B cell (primary cell): Measurements from ENCODE around the gene CD300H. TPM values are rescaled to one million over a fixed set of nuclear protein-coding genes. Genes with fewer than 3 reads are reported as not detected.
A peak's percentile ranks its signal among the peaks of the same experiment; 100 is the strongest.

Experiments used
- ATAC-seq: fragments of 200-7000 bp; cut with Tn5 transposase; one replicate; pipeline ENCODE4 v1.10.0; 2021; ENCODE audit warnings: low read depth, mild to moderate bottlenecking, moderate number of reproducible peaks, moderate library complexity
- CTCF ChIA-PET: fragments of 350-600 bp; sonication (Branson Sonifier 250); formaldehyde crosslinking; loops from one replicate; lab custom pipeline; 2021; ENCODE audit warnings: antibody characterized with exemption, inconsistent platforms; lab: Charles Lee
- POLR2A ChIA-PET: fragments of 350-600 bp; sonication (Branson Sonifier 250); formaldehyde crosslinking; loops from one replicate; lab custom pipeline; 2021; ENCODE audit warnings: antibody characterized with exemption; lab: Charles Lee
- DNase-seq: peaks from one replicate; pipeline ENCODE4 v3.0.0; 2013
- H2AFZ ChIP-seq: 2 replicates; pipeline ENCODE4 v1.6.1; 2012; ENCODE audit warnings: mild to moderate bottlenecking, low read depth, low read length; ENCODE audit not compliant: insufficient read depth, poor library complexity, severe bottlenecking
- H3K27ac ChIP-seq, 2 donors: 1 replicate in 1 of 2; 2 replicates in 1 of 2; pipeline ENCODE4 v1.5.1; 2012 to 2013; ENCODE audit warnings: low read length in 2 of 2, mild to moderate bottlenecking in 2 of 2, moderate library complexity in 1 of 2
- H3K27me3 ChIP-seq, 4 experiments: fragments of 200-600 bp in 1 of 4; sonication (generic) in 1 of 4; replicated peaks in 1 of 4; 1 replicate in 2 of 4; 2 replicates in 2 of 4; pipeline versions ENCODE4 v1.6.1 to v1.7.0; 2013 to 2016; ENCODE audit warnings: low read length in 3 of 4, mild to moderate bottlenecking in 2 of 4, mixed read lengths in 1 of 4, moderate library complexity in 1 of 4; ENCODE audit not compliant: insufficient read depth in 4 of 4, control insufficient read depth in 3 of 4; ENCODE audit errors: control extremely low read depth in 1 of 4
- H3K36me3 ChIP-seq, 2 experiments: replicated peaks in 1 of 2; 1 replicate in 1 of 2; 2 replicates in 1 of 2; pipeline versions ENCODE4 v1.6.1 to v1.7.1; 2013; ENCODE audit warnings: low read length in 1 of 2; ENCODE audit not compliant: insufficient read depth in 2 of 2, control insufficient read depth in 1 of 2; ENCODE audit errors: control extremely low read depth in 1 of 2, extremely low read depth in 1 of 2
- H3K4me1 ChIP-seq, 2 donors: fragments of 200-600 bp in 1 of 2; sonication (generic) in 1 of 2; 1 replicate in 1 of 2; 2 replicates in 1 of 2; pipeline versions ENCODE4 v1.5.1 to v1.6.1; 2013 to 2017; ENCODE audit warnings: low read length in 2 of 2; ENCODE audit not compliant: control insufficient read depth in 2 of 2, insufficient read depth in 2 of 2
- H3K4me2 ChIP-seq: replicated peaks from 2 replicates; pipeline ENCODE3; 2012; ENCODE audit warnings: mild to moderate bottlenecking, low read depth, low read length; ENCODE audit not compliant: poor library complexity, severe bottlenecking
- H3K4me3 ChIP-seq, 5 experiments: fragments of 200-600 bp in 1 of 5; sonication (generic) in 1 of 5; 1 replicate in 3 of 5; 2 replicates in 2 of 5; pipeline versions ENCODE4 v1.5.1 to v1.7.0; 2011 to 2016; ENCODE audit warnings: low read length in 4 of 5, mild to moderate bottlenecking in 4 of 5, low read depth in 2 of 5, control low read depth in 1 of 5, moderate library complexity in 1 of 5; ENCODE audit not compliant: insufficient read depth in 1 of 5; ENCODE audit errors: control extremely low read depth in 1 of 5, extremely low read depth in 1 of 5
- H3K79me2 ChIP-seq: fragments of 200-600 bp; sonication (generic); one replicate; pipeline ENCODE4 v1.6.0; 2016; ENCODE audit warnings: low read length; ENCODE audit not compliant: control insufficient read depth, insufficient read depth
- H3K9ac ChIP-seq: fragments of 200-600 bp; sonication (generic); 2 replicates; pipeline ENCODE4 v1.6.1; 2017; ENCODE audit warnings: mild to moderate bottlenecking, low read length, moderate library complexity
- H3K9me3 ChIP-seq, 3 donors: one replicate each; pipeline versions ENCODE4 v1.6.1 to v1.7.1; 2013; ENCODE audit warnings: low read length in 2 of 3; ENCODE audit not compliant: control insufficient read depth in 2 of 3, insufficient read depth in 1 of 3; ENCODE audit errors: control extremely low read depth in 1 of 3
- H4K20me1 ChIP-seq: 2 replicates; pipeline ENCODE4 v1.6.0; 2012; ENCODE audit warnings: mild to moderate bottlenecking, low read length; ENCODE audit not compliant: insufficient read depth, control insufficient read depth, poor library complexity, severe bottlenecking
- H3K27ac Mint-ChIP-seq: one replicate; pipeline ENCODE4 v1.8.0; 2021; ENCODE audit warnings: mixed read lengths
- H3K27me3 Mint-ChIP-seq: one replicate; pipeline ENCODE4 v1.8.0; 2021; ENCODE audit warnings: mixed read lengths
- H3K4me1 Mint-ChIP-seq: one replicate; pipeline ENCODE4 v1.8.0; 2021; ENCODE audit warnings: mixed read lengths
- H3K4me3 Mint-ChIP-seq: one replicate; pipeline ENCODE4 v1.8.0; 2021; ENCODE audit warnings: mixed read lengths
- H3K9me3 Mint-ChIP-seq: one replicate; pipeline ENCODE4 v1.8.0; 2022; ENCODE audit warnings: mixed read lengths; ENCODE audit not compliant: insufficient read depth
- EZH2 ChIP-seq: IDR thresholded peaks from 2 replicates; pipeline ENCODE4 v1.6.1; 2012; ENCODE audit warnings: borderline replicate concordance, low read depth, mild to moderate bottlenecking, moderate library complexity, low read length; ENCODE audit not compliant: insufficient read depth, poor library complexity, severe bottlenecking
- WGBS: methylation state at CpG from one replicate; pipeline ENCODE4 v1.1.5; 2013; ENCODE audit warnings: missing lambda C conversion rate; ENCODE audit not compliant: insufficient coverage; 5-methylcytosine and 5-hydroxymethylcytosine counted together
- intact Hi-C: fragments of 100-400 bp; cut with micrococcal nuclease; formaldehyde crosslinking; loops from one replicate; pipeline ENCODE4 v1.10.0; 2022
- polyA plus RNA-seq: library from polyadenylated mRNA; depleted of rRNA; stranded (reverse); fragments of >200 nt; gene quantifications from 2 replicates; pipeline ENCODE4 v1.2.3, GENCODE V29; 2012
- total RNA-seq, 2 donors: library from RNA; stranded (reverse); fragments of 120-200 nt in 1 of 2; gene quantifications; 1 replicate in 1 of 2; 2 replicates in 1 of 2; pipeline versions ENCODE4 v1.2.3 to v1.2.4, GENCODE V29; 2013 to 2022
- TF ChIP-seq, protein P1 (sequence below): fragments of 200-600 bp; IDR thresholded peaks from one replicate; pipeline ENCODE4 v1.8.0; 2022; ENCODE audit warnings: antibody characterized with exemption, mild to moderate bottlenecking

CD300H gene
- total and polyA plus RNA-seq, 2 donors (not counting 1 experiment from before 2014, with no cell fraction given) = 0.58 TPM; not detected in 1

DNA sequence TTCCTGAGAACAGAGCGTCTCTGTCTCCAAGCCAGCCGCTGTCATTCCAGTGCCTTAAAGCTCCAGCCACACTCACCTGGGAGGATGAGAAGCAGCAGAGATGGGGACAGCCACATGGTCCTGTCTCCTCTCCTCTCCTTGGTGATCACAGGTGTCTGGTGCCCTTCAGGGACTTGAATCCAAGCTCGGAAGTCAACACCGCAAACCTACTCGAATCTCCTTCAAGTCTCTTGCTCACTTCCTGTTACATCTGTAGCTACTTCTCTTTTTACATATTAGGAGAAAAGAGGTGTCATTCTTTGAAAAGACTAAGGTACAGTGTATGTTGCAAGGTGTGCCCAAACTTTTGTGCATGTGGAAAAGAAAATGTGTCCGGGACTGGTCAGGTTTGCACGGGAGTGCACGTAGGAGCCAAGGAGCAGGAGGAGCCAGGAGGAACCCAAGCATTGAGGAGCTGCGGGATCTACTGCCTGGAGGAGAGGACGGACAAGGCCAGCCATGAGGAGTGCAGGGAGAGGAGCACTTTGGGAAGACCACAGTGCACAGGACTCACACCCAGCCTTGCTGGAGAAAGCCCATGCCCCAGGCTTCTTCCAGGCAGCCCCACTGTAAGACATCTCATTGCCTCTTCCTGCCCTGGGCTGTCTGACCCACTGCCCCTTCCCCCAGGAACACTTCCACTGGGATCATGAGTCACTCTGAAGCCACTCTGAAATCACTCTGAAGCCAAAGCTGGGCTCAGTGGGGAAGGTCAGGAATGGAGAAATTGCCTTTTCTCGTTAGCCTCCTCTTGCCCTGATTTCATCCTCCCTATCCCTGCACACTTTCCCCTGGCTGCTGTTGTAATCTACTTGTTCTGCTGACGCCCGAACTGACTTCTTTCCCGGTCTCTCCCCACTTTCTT, 25.0 kb upstream of the CD300H start, which contains the start of gene CD300LD:
CD300LD (minus strand) TSS at position 197 of the 904 bp plus-strand sequence; CDS start at position 116, 81 bp downstream.
- 74% methylated on average over 10 of the region's 14 CpGs for WGBS
- H3K9me3 Mint-ChIP-seq = no peaks in the 10 kb centered on the region
- H3K9ac ChIP-seq = no peak within 1 kb of the TSS
- H3K4me3 ChIP-seq = no peak within 1 kb of the TSS
- H3K27ac Mint-ChIP-seq = peak within 1 kb of the TSS; percentile 27
- H3K4me1 ChIP-seq = peaks cover 10 to 11% of the 10 kb centered on the region in 2 donors
- peaks cover 15% of the 10 kb centered on the region for H3K4me1 Mint-ChIP-seq
- peak; percentile 63 for DNase-seq
- H3K27me3 Mint-ChIP-seq = peaks cover 21% of the 10 kb centered on the region
- no peaks in the 10 kb centered on the region for H3K79me2 ChIP-seq
- ChIA-PET CTCF (interaction anchor here (0.7 to 1.3 kb wide), 2 partner anchors 65 to 198 kb away, joined by 3 read pairs; no protein-coding TSS in a partner anchor), POLR2A (interaction anchor here (0.7 kb wide), 1 partner anchor 31 kb away, joined by 7 read pairs; no protein-coding TSS in a partner anchor)
- no peaks in the 10 kb centered on the region for H4K20me1 ChIP-seq
- TF ChIP-seq EZH2 = no peak
- TF ChIP-seq, protein P1, sequence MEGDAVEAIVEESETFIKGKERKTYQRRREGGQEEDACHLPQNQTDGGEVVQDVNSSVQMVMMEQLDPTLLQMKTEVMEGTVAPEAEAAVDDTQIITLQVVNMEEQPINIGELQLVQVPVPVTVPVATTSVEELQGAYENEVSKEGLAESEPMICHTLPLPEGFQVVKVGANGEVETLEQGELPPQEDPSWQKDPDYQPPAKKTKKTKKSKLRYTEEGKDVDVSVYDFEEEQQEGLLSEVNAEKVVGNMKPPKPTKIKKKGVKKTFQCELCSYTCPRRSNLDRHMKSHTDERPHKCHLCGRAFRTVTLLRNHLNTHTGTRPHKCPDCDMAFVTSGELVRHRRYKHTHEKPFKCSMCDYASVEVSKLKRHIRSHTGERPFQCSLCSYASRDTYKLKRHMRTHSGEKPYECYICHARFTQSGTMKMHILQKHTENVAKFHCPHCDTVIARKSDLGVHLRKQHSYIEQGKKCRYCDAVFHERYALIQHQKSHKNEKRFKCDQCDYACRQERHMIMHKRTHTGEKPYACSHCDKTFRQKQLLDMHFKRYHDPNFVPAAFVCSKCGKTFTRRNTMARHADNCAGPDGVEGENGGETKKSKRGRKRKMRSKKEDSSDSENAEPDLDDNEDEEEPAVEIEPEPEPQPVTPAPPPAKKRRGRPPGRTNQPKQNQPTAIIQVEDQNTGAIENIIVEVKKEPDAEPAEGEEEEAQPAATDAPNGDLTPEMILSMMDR = no peak
- peak; percentile 61 for ATAC-seq
- H3K9me3 ChIP-seq = peaks cover 2 to 10% (median 4%) of the 10 kb centered on the region in 3 donors
- H3K4me2 ChIP-seq = peak within 1 kb of the TSS; percentile 55
- no peak within 1 kb of the TSS for H2AFZ ChIP-seq
- no peaks in the 10 kb centered on the region for H3K36me3 ChIP-seq
- intact Hi-C loops = no loop called here
- peaks cover 0 to 11% (median 0%) of the 10 kb centered on the region in 4 experiments for H3K27me3 ChIP-seq
- no peak within 1 kb of the TSS for H3K27ac ChIP-seq
- H3K4me3 Mint-ChIP-seq = no peak within 1 kb of the TSS
